BJ (cell line): Measurements from ENCODE around the gene RAB3IP. TPM values are rescaled to one million over a fixed set of nuclear protein-coding genes. Genes with fewer than 3 reads are reported as not detected.

Source experiments
- CTCF ChIA-PET: fragments of 350-600 bp; formaldehyde crosslinking; extraction: SDS; loops from one replicate; lab custom pipeline; 2021; ENCODE audit warnings: antibody characterized with exemption, inconsistent platforms; lab: Yijun Ruan, JAX
- POLR2A ChIA-PET: fragments of 300-600 bp; sonication (Branson Sonifier 250); formaldehyde crosslinking; extraction: SDS; loops from one replicate; lab custom pipeline; 2021; ENCODE audit warnings: antibody characterized with exemption; lab: Charles Lee
- DNase-seq: peaks from one replicate; pipeline ENCODE4 v3.0.0-alpha.2; 2011; ENCODE audit warnings: low read depth
- H3K27me3 ChIP-seq: 2 replicates; pipeline ENCODE4 v1.6.0; 2011; ENCODE audit warnings: low read length; ENCODE audit not compliant: control insufficient read depth, insufficient read depth
- H3K36me3 ChIP-seq: 2 replicates; pipeline ENCODE4 v1.5.1; 2011; ENCODE audit warnings: low read length; ENCODE audit not compliant: control insufficient read depth, insufficient read depth
- H3K4me3 ChIP-seq: 2 replicates; pipeline ENCODE4 v1.5.1; 2011; ENCODE audit warnings: low read depth, mild to moderate bottlenecking, control low read depth, low read length
- CTCF ChIP-seq: IDR thresholded peaks from 2 replicates; pipeline ENCODE4 v1.5.1; 2011; ENCODE audit warnings: low read depth, mild to moderate bottlenecking, control low read depth, inconsistent platforms, low read length, moderate library complexity; ENCODE audit not compliant: insufficient read depth
- polyA plus RNA-seq: library from polyadenylated mRNA; depleted of rRNA; stranded (reverse); fragments of >200 nt; gene quantifications from 2 replicates; pipeline ENCODE4 v1.2.3, GENCODE V29; 2011

RAB3IP gene
- polyA plus RNA-seq, 1 experiment: 2.1 TPM

- Histone ChIP-seq H3K36me3 (no peaks in the 10 kb centered on the region), H3K27me3 (no peaks in the 10 kb centered on the region), H3K4me3 (no peak overlapping the region)
- TF ChIP-seq CTCF: no peak
- ChIA-PET CTCF (no interaction called here), POLR2A (no interaction called here)
- no peak for DNase-seq
Observed at GRCh38 chr12:69810870-69811498, 72.3 kb downstream of the RAB3IP start.

GRCh38 chr12:69816082-69816481 is 77.4 kb downstream of the RAB3IP start:
- DNase-seq: no peak
- ChIA-PET POLR2A (no interaction called here), CTCF (no interaction called here)
- no peak overlapping the region for H3K4me3 ChIP-seq
- H3K27me3 ChIP-seq: no peaks in the 10 kb centered on the region
- no peak for TF ChIP-seq CTCF
- H3K36me3 ChIP-seq: no peaks in the 10 kb centered on the region

- ChIA-PET CTCF (no interaction called here), POLR2A (no interaction called here)
- no peaks in the 10 kb centered on the region for H3K27me3 ChIP-seq
- no peak overlapping the region for H3K4me3 ChIP-seq
- DNase-seq: no peak
- H3K36me3 ChIP-seq: no peaks in the 10 kb centered on the region
- no peak for TF ChIP-seq CTCF
Observed at GRCh38 chr12:69821032-69821455, 82.4 kb downstream of the RAB3IP start.

- H3K27me3 ChIP-seq: no peaks in the 10 kb centered on the region
- ChIA-PET POLR2A (no interaction called here), CTCF (no interaction called here)
- TF ChIP-seq CTCF: no peak
- H3K36me3 ChIP-seq: no peaks in the 10 kb centered on the region
- H3K4me3 ChIP-seq: no peak overlapping the region
- DNase-seq: no peak
Observed at GRCh38 chr12:69821456-69822159, 82.9 kb downstream of the RAB3IP start.

GRCh38 chr12:69822201-69822860 is 83.7 kb downstream of the RAB3IP start:
- no peaks in the 10 kb centered on the region for H3K36me3 ChIP-seq
- CTCF ChIA-PET: no interaction called here
- no peak for TF ChIP-seq CTCF
- POLR2A ChIA-PET: no interaction called here
- H3K27me3 ChIP-seq: no peaks in the 10 kb centered on the region
- no peak for DNase-seq
- H3K4me3 ChIP-seq: no peak overlapping the region
